Stomach (tissue), 4 donors: ENCODE results near the gene MAP9.

Experiments
- POLR2AphosphoS5 ChIP-seq, 3 donors: sonication (generic); formaldehyde crosslinking; IDR thresholded peaks; one replicate each; pipeline ENCODE4 v1.6.1; 2016; ENCODE audit warnings: antibody characterized with exemption in 3 of 3
- TF ChIP-seq, protein P1 (sequence below), 7 experiments: fragments of 450-650 bp in 4 of 7; fragments of 200-600 bp in 3 of 7; sonication (generic) in 3 of 7; IDR thresholded peaks; one replicate each; pipeline ENCODE4 v1.5.1; 2016 to 2019; ENCODE audit warnings: antibody characterized with exemption in 7 of 7, control low read depth in 2 of 7, mild to moderate bottlenecking in 1 of 7

GRCh38 chr4:155411546-155411945 is 34.8 kb upstream of the MAP9 start:
- no peak for TF ChIP-seq POLR2AphosphoS5 (IDR thresholded peaks at IDR 0.05)
- TF ChIP-seq, protein P1, sequence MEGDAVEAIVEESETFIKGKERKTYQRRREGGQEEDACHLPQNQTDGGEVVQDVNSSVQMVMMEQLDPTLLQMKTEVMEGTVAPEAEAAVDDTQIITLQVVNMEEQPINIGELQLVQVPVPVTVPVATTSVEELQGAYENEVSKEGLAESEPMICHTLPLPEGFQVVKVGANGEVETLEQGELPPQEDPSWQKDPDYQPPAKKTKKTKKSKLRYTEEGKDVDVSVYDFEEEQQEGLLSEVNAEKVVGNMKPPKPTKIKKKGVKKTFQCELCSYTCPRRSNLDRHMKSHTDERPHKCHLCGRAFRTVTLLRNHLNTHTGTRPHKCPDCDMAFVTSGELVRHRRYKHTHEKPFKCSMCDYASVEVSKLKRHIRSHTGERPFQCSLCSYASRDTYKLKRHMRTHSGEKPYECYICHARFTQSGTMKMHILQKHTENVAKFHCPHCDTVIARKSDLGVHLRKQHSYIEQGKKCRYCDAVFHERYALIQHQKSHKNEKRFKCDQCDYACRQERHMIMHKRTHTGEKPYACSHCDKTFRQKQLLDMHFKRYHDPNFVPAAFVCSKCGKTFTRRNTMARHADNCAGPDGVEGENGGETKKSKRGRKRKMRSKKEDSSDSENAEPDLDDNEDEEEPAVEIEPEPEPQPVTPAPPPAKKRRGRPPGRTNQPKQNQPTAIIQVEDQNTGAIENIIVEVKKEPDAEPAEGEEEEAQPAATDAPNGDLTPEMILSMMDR (IDR thresholded peaks at IDR 0.05) = no peak
